ENCODE measurements around the gene NAPEPLD. TPM values are rescaled to one million over a fixed set of nuclear protein-coding genes. Genes with fewer than 3 reads are reported as not detected.
A peak's percentile ranks its signal among the peaks of the same experiment; 100 is the strongest.

Gene NAPEPLD
- total and polyA plus RNA-seq, 3 experiments from 2014 or later = 7.6 to 8.5 (median 8.4) TPM

GRCh38 chr7:103076764-103077163 lies 72.1 kb downstream of the NAPEPLD start:
- Mint-ChIP-seq H3K4me1 (peaks cover 37 to 58% (median 54%) of the 10 kb centered on the region in 3 donors), H3K4me3 (peak overlapping the region in 6 of 7 donors; percentile 80 to 100 (median 94)), H3K27ac (peak overlapping the region in 3 of 8 donors; percentile 4 to 88 (median 11)), H3K9me3 (no peaks in the 10 kb centered on the region), H3K36me3 (peaks cover 0 to 26% (median 4%) of the 10 kb centered on the region in 3 donors), H3K27me3 (no peaks in the 10 kb centered on the region)
- peaks cover 23% of the 10 kb centered on the region for H3K4me1 ChIP-seq (ENCODE audit: insufficient read depth, low read length)
- no peak overlapping the region for H3K27ac ChIP-seq (ENCODE audit: low read depth, low read length)
- ChIA-PET CTCF (interaction anchor here (1.0 to 4.0 kb wide), 3 partner anchors 12 to 69 kb away, joined by 3 to 19 read pairs (median 4); no protein-coding TSS in a partner anchor), POLR2A (interaction anchor here (0.6 kb wide), 1 partner anchor 18 kb away, joined by 4 read pairs; no protein-coding TSS in a partner anchor)
- DNase-seq = no peak
- no peaks in the 10 kb centered on the region for H3K9me3 ChIP-seq (ENCODE audit: low read length)
- H3K27me3 ChIP-seq (ENCODE audit: insufficient read depth, low read length, poor library complexity, severe bottlenecking) = no peaks in the 10 kb centered on the region
- no peak overlapping the region for H3K4me3 ChIP-seq (ENCODE audit: low read length)
- H3K36me3 ChIP-seq (ENCODE audit: insufficient read depth, low read length) = no peaks in the 10 kb centered on the region

GRCh38 chr7:103075337-103075918 lies 73.5 kb downstream of the NAPEPLD start:
- H3K27me3 Mint-ChIP-seq = no peaks in the 10 kb centered on the region
- H3K9me3 Mint-ChIP-seq = no peaks in the 10 kb centered on the region
- Histone ChIP-seq H3K4me1 (ENCODE audit: insufficient read depth, low read length) (peaks cover 23% of the 10 kb centered on the region), H3K27ac (ENCODE audit: low read depth, low read length) (peak overlapping the region; percentile 78), H3K36me3 (ENCODE audit: insufficient read depth, low read length) (no peaks in the 10 kb centered on the region), H3K9me3 (ENCODE audit: low read length) (no peaks in the 10 kb centered on the region), H3K27me3 (ENCODE audit: insufficient read depth, low read length, poor library complexity, severe bottlenecking) (no peaks in the 10 kb centered on the region), H3K4me3 (ENCODE audit: low read length) (peak overlapping the region; percentile 82)
- H3K4me1 Mint-ChIP-seq = peaks cover 37 to 54% (median 50%) of the 10 kb centered on the region in 3 donors
- H3K36me3 Mint-ChIP-seq = peaks cover 0 to 22% (median 4%) of the 10 kb centered on the region in 3 donors
- peak overlapping the region; percentile 94 to 100 (median 95) for H3K4me3 Mint-ChIP-seq
- peak in 4 of 5 donors; percentile 50 to 83 (median 62) for DNase-seq
- ChIA-PET POLR2A (interaction anchor here (0.6 to 1.5 kb wide), 4 partner anchors 9 to 327 kb away, joined by 4 read pairs; partner anchors contain the start of gene FAM185A), CTCF (interaction anchor here (1.1 to 4.0 kb wide), 6 partner anchors 9 to 73 kb away, joined by 3 to 19 read pairs (median 4); partner anchors contain the start of gene NAPEPLD)
- H3K27ac Mint-ChIP-seq = peak overlapping the region; percentile 88 to 97 (median 96)

- no peaks in the 10 kb centered on the region for H3K36me3 ChIP-seq (ENCODE audit: insufficient read depth, low read length)
- Mint-ChIP-seq H3K4me1 (peaks cover 34 to 51% (median 47%) of the 10 kb centered on the region in 3 donors), H3K27me3 (no peaks in the 10 kb centered on the region), H3K4me3 (peak within 1 kb of the TSS; percentile 94 to 100 (median 98)), H3K36me3 (peaks cover 0 to 20% (median 2%) of the 10 kb centered on the region in 3 donors), H3K27ac (peak within 1 kb of the TSS; percentile 88 to 98 (median 97)), H3K9me3 (no peaks in the 10 kb centered on the region)
- DNase-seq = peak; percentile 81 to 92 (median 89)
- H3K27ac ChIP-seq (ENCODE audit: low read depth, low read length) = peak within 1 kb of the TSS; percentile 78
- H3K9me3 ChIP-seq (ENCODE audit: low read length) = no peaks in the 10 kb centered on the region
- ChIA-PET CTCF (interaction anchor here (1.0 to 4.0 kb wide), 5 partner anchors 9 to 74 kb away, joined by 4 to 19 read pairs (median 6); partner anchors contain the start of gene NAPEPLD), POLR2A (interaction anchor here (1.0 to 1.5 kb wide), 3 partner anchors 10 to 326 kb away, joined by 4 read pairs; partner anchors contain the start of gene FAM185A)
- peaks cover 23% of the 10 kb centered on the region for H3K4me1 ChIP-seq (ENCODE audit: insufficient read depth, low read length)
- peak within 1 kb of the TSS; percentile 82 for H3K4me3 ChIP-seq (ENCODE audit: low read length)
- no peaks in the 10 kb centered on the region for H3K27me3 ChIP-seq (ENCODE audit: insufficient read depth, low read length, poor library complexity, severe bottlenecking)
Observed at GRCh38 chr7:103074519-103075336, 74.2 kb downstream of the NAPEPLD start, which contains the start of the genes ARMC10 and FBXL13. TSS of gene ARMC10 (plus strand) at chr7:103075140. CDS start at chr7:103075273, 133 bp downstream. TSS of gene FBXL13 (minus strand) at chr7:103074796.

- no peaks in the 10 kb centered on the region for H3K27me3 ChIP-seq (ENCODE audit: insufficient read depth, low read length, poor library complexity, severe bottlenecking)
- Mint-ChIP-seq H3K9me3 (no peaks in the 10 kb centered on the region), H3K4me3 (peak overlapping the region; percentile 86 to 100 (median 95)), H3K27ac (peak overlapping the region; percentile 69 to 98 (median 96)), H3K4me1 (peaks cover 30 to 46% (median 40%) of the 10 kb centered on the region in 3 donors), H3K36me3 (peaks cover 0 to 16% (median 1%) of the 10 kb centered on the region in 3 donors), H3K27me3 (no peaks in the 10 kb centered on the region)
- DNase-seq = peak in 2 of 5 donors; percentile 4 to 8
- H3K4me3 ChIP-seq (ENCODE audit: low read length) = peak overlapping the region; percentile 82
- H3K27ac ChIP-seq (ENCODE audit: low read depth, low read length) = peak overlapping the region; percentile 73
- H3K4me1 ChIP-seq (ENCODE audit: insufficient read depth, low read length) = peaks cover 23% of the 10 kb centered on the region
- ChIA-PET POLR2A (no interaction called here), CTCF (interaction anchor here (1.0 to 4.0 kb wide), 2 partner anchors 8 to 12 kb away, joined by 6 to 19 read pairs; no protein-coding TSS in a partner anchor)
- no peaks in the 10 kb centered on the region for H3K9me3 ChIP-seq (ENCODE audit: low read length)
- no peaks in the 10 kb centered on the region for H3K36me3 ChIP-seq (ENCODE audit: insufficient read depth, low read length)
Observed at GRCh38 chr7:103073989-103074518, 74.8 kb downstream of the NAPEPLD start.

- no peak overlapping the region for H3K4me3 ChIP-seq (ENCODE audit: low read length)
- H3K36me3 ChIP-seq (ENCODE audit: insufficient read depth, low read length) = no peaks in the 10 kb centered on the region
- DNase-seq = no peak
- POLR2A ChIA-PET = no interaction called here
- peaks cover 4 to 5% of the 10 kb centered on the region in 2 donors for H3K27me3 Mint-ChIP-seq
- peak overlapping the region in 1 of 7 donors; percentile 65 for H3K4me3 Mint-ChIP-seq
- no peaks in the 10 kb centered on the region for H3K9me3 ChIP-seq (ENCODE audit: low read length)
- no peaks in the 10 kb centered on the region for H3K9me3 Mint-ChIP-seq
- peaks cover 12% of the 10 kb centered on the region for H3K4me1 ChIP-seq (ENCODE audit: insufficient read depth, low read length)
- peaks cover 0 to 7% (median 3%) of the 10 kb centered on the region in 3 donors for H3K36me3 Mint-ChIP-seq
- CTCF ChIA-PET = interaction anchor here (1.0 to 1.3 kb wide), 2 partner anchors 9 to 20 kb away, joined by 4 read pairs; no protein-coding TSS in a partner anchor
- no peak overlapping the region for H3K27ac ChIP-seq (ENCODE audit: low read depth, low read length)
- no peaks in the 10 kb centered on the region for H3K27me3 ChIP-seq (ENCODE audit: insufficient read depth, low read length, poor library complexity, severe bottlenecking)
- peaks cover 15 to 19% (median 19%) of the 10 kb centered on the region in 3 donors for H3K4me1 Mint-ChIP-seq
- peak overlapping the region in 1 of 8 donors; percentile 18 for H3K27ac Mint-ChIP-seq
Observed at GRCh38 chr7:103071000-103071399, 77.9 kb downstream of the NAPEPLD start.

- H3K27me3 ChIP-seq (ENCODE audit: insufficient read depth, low read length, poor library complexity, severe bottlenecking) = no peaks in the 10 kb centered on the region
- peak overlapping the region in 1 of 7 donors; percentile 42 for H3K4me3 Mint-ChIP-seq
- H3K27ac Mint-ChIP-seq = no peak overlapping the region
- no peaks in the 10 kb centered on the region for H3K9me3 ChIP-seq (ENCODE audit: low read length)
- H3K36me3 ChIP-seq (ENCODE audit: insufficient read depth, low read length) = no peaks in the 10 kb centered on the region
- H3K9me3 Mint-ChIP-seq = no peaks in the 10 kb centered on the region
- H3K4me1 Mint-ChIP-seq = peaks cover 0 to 1% (median 1%) of the 10 kb centered on the region in 3 donors
- H3K4me3 ChIP-seq (ENCODE audit: low read length) = no peak overlapping the region
- ChIA-PET POLR2A (no interaction called here), CTCF (no interaction called here)
- H3K27me3 Mint-ChIP-seq = peaks cover 4 to 5% of the 10 kb centered on the region in 2 donors
- no peak for DNase-seq
- H3K36me3 Mint-ChIP-seq = peaks cover 0 to 3% (median 0%) of the 10 kb centered on the region in 3 donors
- H3K4me1 ChIP-seq (ENCODE audit: insufficient read depth, low read length) = peaks cover under 1% of the 10 kb centered on the region
- H3K27ac ChIP-seq (ENCODE audit: low read depth, low read length) = no peak overlapping the region
Observed at GRCh38 chr7:103068414-103069403, 80.2 kb downstream of the NAPEPLD start.

Measured in CD8-positive, alpha-beta memory T cell (primary cell).